H1 (cell line): ENCODE data around the gene SEMA3B. TPM values are rescaled to one million over a fixed set of nuclear protein-coding genes. Genes with fewer than 3 reads are reported as not detected.

Experiments used
- CTCF ChIA-PET: fragments of 300-600 bp; sonication (Branson Sonifier 250); formaldehyde crosslinking; loops from one replicate; lab custom pipeline; 2021; ENCODE audit not compliant: partially characterized antibody; lab: Charles Lee
- POLR2A ChIA-PET: fragments of 300-600 bp; sonication (Branson Sonifier 250); formaldehyde crosslinking; loops from one replicate; lab custom pipeline; 2021; ENCODE audit warnings: inconsistent platforms; ENCODE audit not compliant: partially characterized antibody; lab: Charles Lee
- DNase-seq, 2 experiments: peaks; one replicate each; pipeline versions ENCODE4 v3.0.0 to v3.0.0-alpha.2; 2010 to 2022; ENCODE audit warnings: low spot score in 2 of 2, low read depth in 1 of 2, mixed read lengths in 1 of 2
- FAIRE-seq: peaks from 2 replicates; lab custom pipeline; 2011; peaks lifted over from hg19 to GRCh38; lab: Jason Lieb, UNC
- H2AFZ ChIP-seq: 2 replicates; pipeline ENCODE4 v1.8.1; 2012; ENCODE audit warnings: low read length, inconsistent platforms
- H2AK5ac ChIP-seq: 2 replicates; pipeline ENCODE4 v1.6.1; 2013; ENCODE audit warnings: low read depth, low read length
- H2BK120ac ChIP-seq: replicated peaks from 2 replicates; pipeline ENCODE3; 2013; ENCODE audit warnings: low read depth, low read length, inconsistent platforms
- H2BK12ac ChIP-seq: 2 replicates; pipeline ENCODE4 v1.6.1; 2013; ENCODE audit warnings: low read depth, low read length
- H2BK15ac ChIP-seq: 2 replicates; pipeline ENCODE4 v1.6.1; 2013; ENCODE audit warnings: low read length
- H2BK20ac ChIP-seq: 2 replicates; pipeline ENCODE4 v1.6.1; 2013; ENCODE audit warnings: low read length
- H2BK5ac ChIP-seq: 2 replicates; pipeline ENCODE4 v1.6.1; 2013; ENCODE audit warnings: low read depth, low read length
- H3K14ac ChIP-seq: 2 replicates; pipeline ENCODE4 v1.6.1; 2013; ENCODE audit warnings: inconsistent platforms; ENCODE audit not compliant: insufficient read length
- H3K18ac ChIP-seq: 2 replicates; pipeline ENCODE4 v1.6.1; 2013; ENCODE audit warnings: low read length; ENCODE audit errors: extremely low read depth
- H3K23ac ChIP-seq: 2 replicates; pipeline ENCODE4 v1.6.1; 2013; ENCODE audit warnings: inconsistent platforms; ENCODE audit not compliant: insufficient read length
- H3K23me2 ChIP-seq: 2 replicates; pipeline ENCODE4 v1.6.1; 2013; ENCODE audit warnings: low read depth, low read length
- H3K27ac ChIP-seq: 2 replicates; pipeline ENCODE4 v1.6.1; 2011; ENCODE audit warnings: low read depth, low read length, inconsistent platforms
- H3K27me3 ChIP-seq, 4 experiments: replicated peaks in 1 of 4; 1 replicate in 1 of 4; 2 replicates in 3 of 4; pipeline versions ENCODE4 v1.6.1 to v1.8.1; 2011 to 2013; ENCODE audit warnings: low read length in 3 of 4, mild to moderate bottlenecking in 3 of 4, inconsistent platforms in 2 of 4, mixed read lengths in 2 of 4, moderate library complexity in 1 of 4; ENCODE audit not compliant: control insufficient read depth in 3 of 4, insufficient read depth in 3 of 4; ENCODE audit errors: extremely low read depth in 1 of 4
- H3K36me3 ChIP-seq, 4 experiments: 2 replicates each; pipeline versions ENCODE4 v1.6.1 to v1.8.1; 2011 to 2013; ENCODE audit warnings: mild to moderate bottlenecking in 4 of 4, low read length in 3 of 4, moderate library complexity in 2 of 4, control low read depth in 1 of 4, inconsistent platforms in 1 of 4; ENCODE audit not compliant: insufficient read depth in 4 of 4, control insufficient read depth in 2 of 4
- H3K4ac ChIP-seq: replicated peaks from 2 replicates; pipeline ENCODE3; 2013; ENCODE audit warnings: low read length, low read depth, mixed read lengths, inconsistent platforms; ENCODE audit not compliant: insufficient read length
- H3K4me1 ChIP-seq, 4 experiments: replicated peaks in 1 of 4; 1 replicate in 1 of 4; 2 replicates in 3 of 4; pipeline versions ENCODE4 v1.6.1 to v1.8.1; 2011 to 2013; ENCODE audit warnings: low read length in 3 of 4, inconsistent platforms in 2 of 4, mixed read lengths in 1 of 4; ENCODE audit not compliant: insufficient read depth in 4 of 4, control insufficient read depth in 3 of 4
- H3K4me2 ChIP-seq, 2 experiments: 2 replicates each; pipeline versions ENCODE4 v1.6.1 to v1.8.1; 2011 to 2013; ENCODE audit warnings: low read depth in 2 of 2, low read length in 2 of 2, control low read depth in 1 of 2, inconsistent platforms in 1 of 2, mild to moderate bottlenecking in 1 of 2; ENCODE audit not compliant: insufficient read depth in 1 of 2
- H3K4me3 ChIP-seq, 4 experiments: fragments of 200-600, 300-600 bp in 1 of 4; sonication (generic), shearing (Covaris generic), sonication (Bioruptor Twin) in 1 of 4; 2 replicates each; pipeline versions ENCODE4 v1.5.1 to v1.8.1; 2011 to 2016; ENCODE audit warnings: low read length in 4 of 4, low read depth in 3 of 4, control low read depth in 2 of 4, inconsistent platforms in 2 of 4, mild to moderate bottlenecking in 2 of 4, mixed read lengths in 1 of 4, moderate library complexity in 1 of 4; ENCODE audit not compliant: insufficient read depth in 2 of 4; ENCODE audit errors: extremely low read depth in 1 of 4
- H3K56ac ChIP-seq: replicated peaks from 2 replicates; pipeline ENCODE3; 2013; ENCODE audit warnings: low read depth, mild to moderate bottlenecking, mixed read lengths, low read length, inconsistent platforms; ENCODE audit not compliant: insufficient read length
- H3K79me1 ChIP-seq: 2 replicates; pipeline ENCODE4 v1.6.1; 2013; ENCODE audit warnings: low read depth, low read length, control low read depth
- H3K79me2 ChIP-seq, 2 experiments: 2 replicates each; pipeline versions ENCODE4 v1.6.1 to v1.8.1; 2012 to 2013; ENCODE audit warnings: low read length in 2 of 2, mild to moderate bottlenecking in 2 of 2, inconsistent platforms in 1 of 2; ENCODE audit not compliant: insufficient read depth in 2 of 2, control insufficient read depth in 1 of 2
- H3K9ac ChIP-seq, 4 experiments: replicated peaks in 1 of 4; 1 replicate in 1 of 4; 2 replicates in 3 of 4; pipeline versions ENCODE4 v1.6.1 to v1.8.1; 2011 to 2013; ENCODE audit warnings: low read depth in 3 of 4, low read length in 3 of 4, control low read depth in 2 of 4, mild to moderate bottlenecking in 2 of 4, moderate library complexity in 2 of 4, inconsistent platforms in 1 of 4; ENCODE audit errors: extremely low read depth in 1 of 4
- H3K9me3 ChIP-seq, 2 experiments: 2 replicates each; pipeline versions ENCODE4 v1.6.1 to v1.8.1; 2012 to 2013; ENCODE audit warnings: mild to moderate bottlenecking in 2 of 2, moderate library complexity in 2 of 2, control low read depth in 1 of 2, inconsistent platforms in 1 of 2, low read depth in 1 of 2, low read length in 1 of 2, mixed read lengths in 1 of 2; ENCODE audit not compliant: insufficient read depth in 2 of 2
- H4K20me1 ChIP-seq, 2 experiments: replicated peaks in 1 of 2; 2 replicates each; pipeline versions ENCODE3 to v1.8.1; 2011 to 2013; ENCODE audit warnings: inconsistent platforms in 2 of 2, low read length in 2 of 2, mild to moderate bottlenecking in 1 of 2; ENCODE audit not compliant: insufficient read depth in 2 of 2, control insufficient read depth in 1 of 2
- H4K5ac ChIP-seq: 2 replicates; pipeline ENCODE4 v1.6.1; 2013; ENCODE audit warnings: low read length, low read depth, mixed read lengths, inconsistent platforms; ENCODE audit not compliant: insufficient read length
- H4K8ac ChIP-seq: 2 replicates; pipeline ENCODE4 v1.8.0; 2013; ENCODE audit warnings: mild to moderate bottlenecking, moderate library complexity, low read length, inconsistent platforms; ENCODE audit not compliant: insufficient read depth; ENCODE audit errors: extremely low read depth
- H4K91ac ChIP-seq: replicated peaks from 2 replicates; pipeline ENCODE3; 2013; ENCODE audit warnings: low read length, mixed read lengths, inconsistent platforms; ENCODE audit not compliant: insufficient read length
- ASH2L ChIP-seq: fragments of 200-600, 300-600 bp; sonication (generic); IDR thresholded peaks from one replicate; pipeline ENCODE4 v1.7.1; 2017; ENCODE audit warnings: low read length
- BACH1 ChIP-seq: IDR thresholded peaks from 2 replicates; pipeline ENCODE4 v1.6.1; 2012; ENCODE audit warnings: low read length, improper control_type of control experiment
- CBX5 ChIP-seq: fragments of 300-800, 300-1000 bp; sonication (generic); IDR thresholded peaks from 2 replicates; pipeline ENCODE4 v1.7.1; 2016; ENCODE audit warnings: antibody characterized with exemption, low read length, low read depth
- CBX8 ChIP-seq: fragments of 300-800, 300-1000 bp; sonication (generic); IDR thresholded peaks from 2 replicates; pipeline ENCODE4 v1.7.1; 2016; ENCODE audit warnings: low read depth, low read length, borderline replicate concordance
- CEBPB ChIP-seq: IDR thresholded peaks from 2 replicates; pipeline ENCODE4 v1.6.1; 2012; ENCODE audit warnings: low read depth, low read length
- CTBP2 ChIP-seq: IDR thresholded peaks from 2 replicates; pipeline ENCODE4 v1.7.0; 2011; ENCODE audit warnings: borderline replicate concordance, mild to moderate bottlenecking, moderate library complexity, mixed read lengths, low read length; ENCODE audit not compliant: insufficient read depth, insufficient read length
- EP300 ChIP-seq, 2 experiments: IDR thresholded peaks; 1 replicate in 1 of 2; 2 replicates in 1 of 2; pipeline ENCODE4 v1.6.1; 2011 to 2012; ENCODE audit warnings: low read depth in 2 of 2, low read length in 2 of 2, mild to moderate bottlenecking in 2 of 2, borderline replicate concordance in 1 of 2, inconsistent platforms in 1 of 2, moderate library complexity in 1 of 2
- HDAC2 ChIP-seq, 2 experiments: fragments of 300-600 bp in 1 of 2; sonication (generic) in 1 of 2; IDR thresholded peaks; 2 replicates each; pipeline ENCODE4 v1.6.1; 2011 to 2012; ENCODE audit warnings: low read depth in 2 of 2, low read length in 2 of 2, mild to moderate bottlenecking in 2 of 2, moderate library complexity in 2 of 2, borderline replicate concordance in 1 of 2, inconsistent platforms in 1 of 2
- POLR2A ChIP-seq, 2 experiments: IDR thresholded peaks; 1 replicate in 1 of 2; 2 replicates in 1 of 2; pipeline ENCODE4 v1.6.1; 2011; ENCODE audit warnings: low read depth in 2 of 2, low read length in 2 of 2, mild to moderate bottlenecking in 2 of 2; ENCODE audit errors: control extremely low read depth in 1 of 2
- RBBP5 ChIP-seq: IDR thresholded peaks from 2 replicates; pipeline ENCODE4 v1.7.1; 2012; ENCODE audit warnings: low read depth, mild to moderate bottlenecking, inconsistent platforms, low read length, moderate library complexity, borderline replicate concordance
- RXRA ChIP-seq: IDR thresholded peaks from 2 replicates; pipeline ENCODE4 v1.6.1; 2011; ENCODE audit warnings: low read depth, mild to moderate bottlenecking, low read length, moderate library complexity; ENCODE audit not compliant: insufficient read depth
- WGBS, 2 experiments: shearing (Covaris generic) in 1 of 2; methylation state at CpG; one replicate each; pipeline versions ENCODE4 v1.1.6 to v1.1.7; 2013 to 2015; ENCODE audit warnings: low lambda C conversion rate in 2 of 2, mixed read lengths in 2 of 2, inconsistent platforms in 1 of 2, low coverage in 1 of 2, missing lambda C conversion rate in 1 of 2; ENCODE audit not compliant: insufficient replicate concordance in 2 of 2, insufficient coverage in 1 of 2, insufficient read length in 1 of 2; ENCODE audit errors: extremely low coverage in 1 of 2, missing lambda C conversion rate in 1 of 2; 5-methylcytosine and 5-hydroxymethylcytosine counted together
- polyA plus RNA-seq, 7 experiments: library from polyadenylated mRNA; depleted of rRNA in 3 of 7; stranded (reverse) in 5 of 7; unstranded in 2 of 7; fragments of >200 nt in 5 of 7; fragments of 200-250 nt in 2 of 7; gene quantifications; 1 replicate in 5 of 7; 2 replicates in 1 of 7; 4 replicates in 1 of 7; pipeline versions ENCODE4 v1.2.1 to v1.2.3, GENCODE V29; 2011 to 2013; ENCODE audit warnings: missing spikeins in 2 of 7, mixed read lengths in 2 of 7
- total RNA-seq: library from RNA; stranded (reverse); fragmentation: NEBNext Ultra II Directional; extraction: Animal tissue kit (Norgen Biotek cat#: 25700); gene quantifications from 2 replicates; pipeline ENCODE4 v1.2.1, GENCODE V29; 2021

The SEMA3B gene
- total and polyA plus RNA-seq, 2 of the 8 experiments (the other 6 are each of a cell fraction or from before 2014, with no cell fraction given) = 3.0 to 4.7 TPM

GRCh38 chr3:50289130-50289529 lies 20.2 kb downstream of the SEMA3B start:
- Histone ChIP-seq H3K4me1 (peaks cover 0 to 7% (median 5%) of the 10 kb centered on the region in 4 experiments; a peak in 4 of 7 replicates), H3K4me2 (no peak overlapping the region), H2BK15ac (no peak overlapping the region), H3K23me2 (peaks cover 10% of the 10 kb centered on the region), H4K91ac (no peak overlapping the region), H3K14ac (no peak overlapping the region), H3K9me3 (no peaks in the 10 kb centered on the region), H3K4me3 (no peak overlapping the region), H2BK20ac (no peak overlapping the region), H3K79me1 (peaks cover 8% of the 10 kb centered on the region; the same call in 1 of the 2 replicates), H4K8ac (no peak overlapping the region; the same call in 1 of the 2 replicates), H3K56ac (no peak overlapping the region), H4K20me1 (peaks cover 0 to 13% of the 10 kb centered on the region in 2 experiments), H3K23ac (no peak overlapping the region), H3K4ac (no peak overlapping the region), H2AFZ (no peak overlapping the region), H2BK120ac (no peak overlapping the region), H3K36me3 (peaks cover 16 to 29% (median 22%) of the 10 kb centered on the region in 4 experiments), H2BK12ac (no peak overlapping the region), H3K18ac (no peak overlapping the region), H2BK5ac (no peak overlapping the region), H2AK5ac (no peak overlapping the region), H3K27ac (no peak overlapping the region), H3K79me2 (peaks cover 0 to 15% of the 10 kb centered on the region in 2 experiments; a peak in 3 of 4 replicates), H3K9ac (no peak overlapping the region), H3K27me3 (no peaks in the 10 kb centered on the region; a peak in 1 of 7 replicates), H4K5ac (no peak overlapping the region)
- ChIA-PET POLR2A (interaction anchor here (0.6 to 6.8 kb wide), 6 partner anchors 10 to 41 kb away, joined by 3 to 122 read pairs (median 4); partner anchors contain the start of genes HYAL3, LSMEM2 and NAA80), CTCF (interaction anchor here (1.3 to 4.3 kb wide), 4 partner anchors 9 to 30 kb away, joined by 3 to 13 read pairs (median 8); partner anchors contain the start of gene HYAL1)
- FAIRE-seq (no peak), DNase-seq (no peak)
- 96% methylated on average over 6 of the region's 6 CpGs; no CpG with 5 or more reads in 1 of the 2 experiments for WGBS, 2 experiments
- no peak for TF ChIP-seq EP300 (IDR thresholded peaks at IDR 0.05; ENCODE audit: borderline replicate concordance in 1 of 2, low read depth in 2 of 2, low read length in 2 of 2)
- TF ChIP-seq BACH1 = no peak
- no peak for TF ChIP-seq CEBPB
- no peak for TF ChIP-seq CBX8
- no peak for TF ChIP-seq ASH2L
- no peak for TF ChIP-seq POLR2A (IDR thresholded peaks at IDR 0.05; ENCODE audit: control extremely low read depth in 1 of 2, low read depth in 2 of 2, low read length in 2 of 2)
- TF ChIP-seq CTBP2 = no peak
- no peak for TF ChIP-seq CBX5
- no peak for TF ChIP-seq HDAC2 (IDR thresholded peaks at IDR 0.05; ENCODE audit: borderline replicate concordance in 1 of 2, low read depth in 2 of 2, low read length in 2 of 2)
- TF ChIP-seq RBBP5 = no peak
- no peak for TF ChIP-seq RXRA
